Activated CD8-positive, alpha-beta memory T cell treated with anti-CD3 and anti-CD28 coated beads for 24 hours (primary cell): ENCODE measurements around the gene SNX9.

Experiments used
- DNase-seq: peaks from one replicate; pipeline ENCODE4 v3.0.0-alpha.2; 2020

The SNX9 gene

DNA sequence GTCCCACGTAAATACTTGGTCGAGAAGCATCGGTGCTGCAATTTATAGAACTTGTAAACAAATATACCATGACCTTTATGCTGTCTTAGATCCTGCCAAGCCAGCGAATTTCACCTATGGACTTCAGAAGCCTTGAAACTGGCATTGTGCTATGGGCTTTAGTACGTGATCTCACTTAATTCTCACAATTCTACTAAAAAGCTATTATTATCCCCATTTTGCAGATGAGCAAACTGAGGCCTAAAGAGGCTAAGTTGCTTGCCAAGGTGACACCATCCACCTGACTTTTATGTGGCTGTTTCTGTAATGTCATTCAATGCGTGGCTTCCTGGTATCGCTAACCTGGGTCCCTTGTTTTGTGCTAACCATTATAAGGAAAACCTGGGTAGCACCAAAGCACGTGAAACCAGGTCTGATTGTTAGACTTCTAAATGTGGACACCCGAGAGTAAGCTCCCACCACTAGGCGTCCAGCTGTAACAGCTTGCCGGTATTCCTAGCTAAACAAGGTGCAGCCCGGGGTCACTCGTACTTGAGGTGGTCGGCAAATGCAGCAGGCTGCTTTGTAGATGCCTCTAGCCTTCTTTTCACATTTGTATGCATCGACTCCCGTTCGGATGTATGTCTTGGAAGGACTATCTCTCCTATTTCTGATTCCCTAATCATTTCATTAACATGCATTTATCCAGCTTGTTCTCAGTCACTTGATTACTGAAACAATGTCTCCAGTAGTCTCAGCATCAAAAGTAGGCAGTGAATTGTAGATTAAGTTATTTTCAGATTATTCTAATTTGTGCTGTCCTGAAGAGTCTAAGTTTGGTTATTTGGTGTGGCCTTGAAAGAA, 159.7 kb downstream of the SNX9 start:
- DNase-seq: no peak

DNA sequence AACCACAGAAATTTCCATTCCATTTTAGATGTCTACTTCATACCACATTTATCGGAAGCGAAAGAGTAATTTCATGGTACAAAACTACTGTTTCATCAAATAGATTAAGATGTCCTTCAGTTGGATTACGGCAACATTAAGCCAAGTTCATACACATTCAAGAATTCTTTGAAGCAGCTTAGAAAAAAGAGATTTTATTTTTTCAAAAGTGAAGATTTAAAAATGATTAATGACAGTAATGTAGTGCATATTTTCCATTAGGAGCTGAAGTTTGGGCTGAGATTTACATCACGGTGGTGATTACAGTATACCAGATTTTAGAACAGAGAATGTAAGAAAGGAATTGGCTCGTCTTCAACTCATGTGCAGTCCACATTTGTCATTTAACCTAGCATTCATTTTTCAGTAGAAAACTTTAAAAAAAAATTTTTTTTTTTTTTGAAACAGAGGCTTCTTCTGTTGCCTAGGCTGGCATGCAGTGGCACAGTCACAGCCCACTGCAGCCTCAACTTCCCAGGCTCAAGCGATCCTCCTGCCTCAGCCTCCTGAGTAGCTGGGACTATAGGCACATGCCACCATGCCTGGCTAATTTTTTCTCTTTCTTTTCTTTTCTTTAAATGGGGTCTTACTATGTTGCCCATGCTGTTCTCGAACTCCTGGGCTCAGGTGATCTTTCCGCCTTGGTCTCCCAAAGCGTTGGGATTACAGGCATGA, 160.5 kb downstream of the SNX9 start:
- no peak for DNase-seq

GRCh38 chr6:157984128-157984527, 161.1 kb downstream of the SNX9 start:
- no peak for DNase-seq

- DNase-seq: no peak
These were observed 161.7 kb downstream of the SNX9 start for GRCh38 chr6:157984686-157985225.

GRCh38 chr6:157985378-157986155, 162.5 kb downstream of the SNX9 start:
- DNase-seq: no peak

DNA sequence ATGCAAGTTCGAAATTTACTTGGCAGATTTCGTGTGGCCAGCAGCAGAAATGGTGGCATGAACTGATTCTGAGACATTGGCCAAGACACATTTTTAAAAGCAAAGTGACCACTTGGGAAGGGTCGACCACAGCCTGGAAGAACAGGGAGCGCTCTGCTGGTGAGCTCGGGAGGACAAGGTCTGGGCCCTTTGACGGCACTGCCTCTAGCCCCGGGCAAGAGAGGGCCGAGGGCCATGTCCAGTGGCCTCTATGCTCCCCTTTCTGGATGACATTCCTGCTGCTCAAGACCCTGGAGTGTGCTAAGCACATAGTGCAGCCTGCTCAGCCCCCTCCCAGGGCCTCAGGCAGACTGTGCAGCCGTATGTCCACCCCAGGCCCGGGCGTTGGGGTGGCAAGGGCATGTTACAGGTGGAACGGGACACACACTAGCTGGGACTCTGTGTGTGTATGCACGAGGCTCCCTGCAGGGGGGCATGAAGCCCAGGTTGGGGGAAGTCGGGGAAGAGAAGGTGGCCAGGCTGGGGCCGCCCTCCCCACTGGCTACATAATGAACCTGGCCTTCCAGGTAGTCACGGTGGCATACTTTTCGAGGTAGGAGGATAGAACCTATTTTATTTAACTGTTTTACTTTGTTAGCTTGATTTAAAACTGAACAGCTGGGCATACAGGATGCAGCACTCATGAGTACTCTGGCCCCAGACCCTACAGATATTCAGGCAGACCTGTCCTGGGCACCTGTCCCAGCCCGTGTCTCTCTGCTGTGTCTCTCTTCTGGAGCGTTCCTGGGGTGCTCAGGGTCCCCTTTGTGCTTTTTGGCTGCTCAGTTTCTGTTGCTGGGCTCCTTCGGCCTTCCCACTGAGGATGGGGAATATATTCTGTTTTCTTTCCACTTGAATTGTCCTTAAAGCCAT, 165.0 kb downstream of the SNX9 start:
- DNase-seq: no peak

DNA sequence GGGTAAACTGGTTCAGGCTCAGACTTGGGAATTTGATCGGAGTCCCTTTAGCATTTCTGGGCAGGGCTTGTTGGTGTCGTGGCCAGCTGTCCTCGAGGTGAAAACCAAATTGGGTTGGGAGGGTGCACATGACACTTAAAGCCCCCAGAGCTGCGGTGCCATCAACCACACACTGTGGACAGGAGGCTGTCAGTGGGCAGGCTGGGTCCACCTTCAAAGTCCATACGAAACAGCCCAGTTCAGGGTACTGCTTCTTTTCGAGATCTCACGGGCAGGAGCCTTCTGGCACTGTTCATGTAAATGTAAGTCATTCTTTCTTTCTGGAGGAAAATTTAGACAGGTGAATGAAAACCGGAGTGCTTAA, 165.6 kb downstream of the SNX9 start:
- DNase-seq: no peak

- no peak for DNase-seq
These were observed 166.7 kb downstream of the SNX9 start for GRCh38 chr6:157989541-157990289.

- DNase-seq: no peak
These were observed 167.4 kb downstream of the SNX9 start for GRCh38 chr6:157990321-157991066.

- no peak for DNase-seq
These were observed 168.0 kb downstream of the SNX9 start for GRCh38 chr6:157991067-157991432.

DNA sequence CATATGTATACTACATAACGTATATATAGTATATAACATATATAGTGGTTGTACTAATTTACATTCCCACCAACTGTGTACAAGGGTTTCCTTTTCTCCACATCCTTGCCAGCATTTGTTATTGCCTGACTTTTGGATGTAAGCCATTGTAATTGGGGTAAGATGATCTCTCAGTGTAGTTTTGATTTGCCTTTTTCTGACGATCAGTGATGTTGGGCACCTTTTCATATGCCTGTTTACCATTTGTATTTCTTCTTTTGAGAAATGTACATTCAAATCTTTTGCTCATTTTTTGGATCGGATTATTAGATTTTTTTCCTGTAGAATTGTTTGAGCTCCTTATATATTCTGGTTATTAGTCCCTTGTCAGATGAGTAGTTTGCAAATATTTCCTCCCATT, 170.0 kb downstream of the SNX9 start:
- no peak for DNase-seq

DNA sequence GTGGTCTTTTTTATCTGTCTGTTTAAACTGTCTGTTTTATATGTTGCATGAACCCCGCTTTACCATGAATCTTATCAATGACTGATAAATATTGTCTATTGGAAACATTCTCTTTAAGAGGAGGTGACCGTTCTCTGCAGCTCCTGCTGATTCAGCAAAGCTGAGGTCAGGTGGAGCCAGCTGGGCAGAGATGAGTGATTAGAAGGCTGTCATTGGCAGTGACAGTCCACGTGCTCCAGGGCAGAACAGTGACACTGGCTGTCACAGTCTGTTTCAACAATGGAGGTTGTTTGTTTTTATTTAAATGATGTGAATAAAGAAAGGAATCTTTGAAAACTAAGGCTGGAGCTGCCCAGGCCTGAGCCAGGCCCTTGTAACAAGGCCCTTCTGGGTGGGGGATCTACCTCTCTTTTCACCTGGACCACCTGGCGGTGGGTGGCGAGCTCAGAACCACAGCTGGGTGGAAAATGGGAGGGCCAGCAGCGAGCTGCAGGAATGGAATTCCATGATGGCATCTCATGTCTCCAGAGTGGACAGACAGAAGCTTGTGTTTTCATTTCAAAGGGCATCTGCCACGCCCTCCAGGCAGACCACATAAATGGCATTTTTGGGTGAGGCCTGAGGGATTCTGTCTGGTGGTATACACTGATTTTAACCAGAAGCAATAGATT, 171.2 kb downstream of the SNX9 start:
- no peak for DNase-seq
